Esophagus squamous epithelium (tissue), 4 donors: Measurements from ENCODE around the gene RABGAP1L.

ENCODE experiments used
- POLR2A ChIP-seq, 4 donors: fragments of 450-650 bp; IDR thresholded peaks; one replicate each; pipeline ENCODE4 v1.6.1; 2017; ENCODE audit warnings: antibody characterized with exemption in 4 of 4, mild to moderate bottlenecking in 4 of 4, moderate library complexity in 3 of 4
- TF ChIP-seq, protein P1 (sequence below), 6 experiments: fragments of 450-650 bp in 4 of 6; fragments of 200-600 bp in 2 of 6; sonication (generic) in 2 of 6; IDR thresholded peaks; one replicate each; pipeline ENCODE4 v1.5.1; 2016 to 2019; ENCODE audit warnings: antibody characterized with exemption in 6 of 6, mild to moderate bottlenecking in 4 of 6, moderate library complexity in 4 of 6

DNA sequence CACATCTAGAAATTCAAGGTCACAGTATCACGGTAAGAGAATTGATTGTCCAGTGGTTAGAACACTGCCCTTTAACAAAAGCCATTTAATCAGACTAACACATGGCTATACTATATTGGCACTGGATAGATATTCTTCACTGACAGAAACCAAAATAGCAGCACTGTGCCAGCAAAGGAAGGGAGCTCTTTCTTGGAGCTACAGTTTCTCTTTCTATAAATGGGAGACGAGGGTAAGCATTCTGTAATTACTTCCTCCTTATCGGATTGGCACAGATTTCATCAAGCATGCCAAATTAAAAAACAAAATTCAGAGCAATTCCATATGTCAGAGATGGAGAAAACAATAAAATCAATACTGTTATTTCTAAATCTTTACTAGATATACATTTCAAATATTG, 724.7 kb downstream of the RABGAP1L start:
- TF ChIP-seq, protein P1, sequence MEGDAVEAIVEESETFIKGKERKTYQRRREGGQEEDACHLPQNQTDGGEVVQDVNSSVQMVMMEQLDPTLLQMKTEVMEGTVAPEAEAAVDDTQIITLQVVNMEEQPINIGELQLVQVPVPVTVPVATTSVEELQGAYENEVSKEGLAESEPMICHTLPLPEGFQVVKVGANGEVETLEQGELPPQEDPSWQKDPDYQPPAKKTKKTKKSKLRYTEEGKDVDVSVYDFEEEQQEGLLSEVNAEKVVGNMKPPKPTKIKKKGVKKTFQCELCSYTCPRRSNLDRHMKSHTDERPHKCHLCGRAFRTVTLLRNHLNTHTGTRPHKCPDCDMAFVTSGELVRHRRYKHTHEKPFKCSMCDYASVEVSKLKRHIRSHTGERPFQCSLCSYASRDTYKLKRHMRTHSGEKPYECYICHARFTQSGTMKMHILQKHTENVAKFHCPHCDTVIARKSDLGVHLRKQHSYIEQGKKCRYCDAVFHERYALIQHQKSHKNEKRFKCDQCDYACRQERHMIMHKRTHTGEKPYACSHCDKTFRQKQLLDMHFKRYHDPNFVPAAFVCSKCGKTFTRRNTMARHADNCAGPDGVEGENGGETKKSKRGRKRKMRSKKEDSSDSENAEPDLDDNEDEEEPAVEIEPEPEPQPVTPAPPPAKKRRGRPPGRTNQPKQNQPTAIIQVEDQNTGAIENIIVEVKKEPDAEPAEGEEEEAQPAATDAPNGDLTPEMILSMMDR (IDR thresholded peaks at IDR 0.05), result no peak
- TF ChIP-seq POLR2A (IDR thresholded peaks at IDR 0.05), result no peak
